Stimulated activated CD8-positive, alpha-beta memory T cell treated with anti-CD3 and anti-CD28 coated beads, Interleukin-12 subunit alpha, Interleukin-12 subunit beta, amount 100 ng/mL, for 4 hours (primary cell): ENCODE results near the gene SPA17.

Experiments used
- DNase-seq: peaks from one replicate; pipeline ENCODE4 v3.0.0-alpha.2; 2020; ENCODE audit warnings: low read depth

SPA17 gene

DNA sequence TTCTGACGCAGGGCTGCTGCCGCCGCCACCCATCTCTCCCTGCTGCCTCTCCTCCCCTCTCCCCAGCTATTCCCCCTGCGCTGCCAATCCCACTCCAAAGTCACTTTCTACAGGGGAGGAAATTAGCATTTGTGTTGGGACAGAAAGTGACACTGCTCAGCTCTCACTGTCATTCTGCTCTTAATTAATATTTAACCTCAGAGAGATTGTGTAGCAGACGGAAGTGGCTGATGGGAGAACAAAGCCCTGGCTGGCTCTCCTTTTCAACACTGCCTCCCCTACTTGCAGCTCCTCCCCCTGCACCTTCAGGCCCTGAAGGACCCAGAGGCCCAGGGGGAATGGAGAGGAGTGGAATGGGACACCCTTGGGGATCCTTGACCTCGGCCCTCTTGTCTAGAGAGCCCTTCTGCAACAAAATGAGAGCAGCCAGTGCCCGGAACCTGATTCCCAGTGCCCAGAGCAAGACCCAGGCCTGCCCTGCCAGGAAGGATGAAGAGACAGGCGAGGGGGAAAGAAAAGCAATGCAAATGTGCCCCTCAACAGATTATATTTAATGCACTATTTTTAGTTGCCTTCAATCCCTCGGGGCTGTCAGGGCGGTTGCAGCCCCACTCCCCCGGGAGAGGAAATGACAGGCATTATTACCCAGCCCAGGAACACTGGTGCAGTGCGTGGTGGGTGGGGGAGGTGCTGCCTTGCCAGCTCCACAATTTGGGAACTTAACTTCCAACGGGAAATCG, 51.4 kb downstream of the SPA17 start:
- no peak for DNase-seq

DNA sequence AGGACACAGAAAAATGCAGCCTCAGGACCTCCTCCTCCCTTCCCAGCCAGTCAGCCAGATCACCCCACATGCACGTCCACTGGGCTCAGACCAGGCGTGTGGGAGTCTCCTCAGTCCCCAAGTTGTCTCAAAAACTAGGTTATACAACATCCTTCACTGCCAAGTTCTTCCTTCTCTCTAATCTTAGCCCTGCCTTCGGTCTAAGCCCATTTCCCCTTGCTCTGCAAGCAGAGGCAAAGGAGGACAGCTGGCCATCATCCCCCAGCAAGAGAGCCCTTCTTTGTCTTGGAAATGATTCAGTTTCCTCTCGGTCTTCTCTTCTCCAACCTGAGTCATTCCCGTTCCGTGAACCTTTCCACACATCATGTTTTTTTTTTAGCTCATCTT, 52.0 kb downstream of the SPA17 start:
- no peak for DNase-seq

DNA sequence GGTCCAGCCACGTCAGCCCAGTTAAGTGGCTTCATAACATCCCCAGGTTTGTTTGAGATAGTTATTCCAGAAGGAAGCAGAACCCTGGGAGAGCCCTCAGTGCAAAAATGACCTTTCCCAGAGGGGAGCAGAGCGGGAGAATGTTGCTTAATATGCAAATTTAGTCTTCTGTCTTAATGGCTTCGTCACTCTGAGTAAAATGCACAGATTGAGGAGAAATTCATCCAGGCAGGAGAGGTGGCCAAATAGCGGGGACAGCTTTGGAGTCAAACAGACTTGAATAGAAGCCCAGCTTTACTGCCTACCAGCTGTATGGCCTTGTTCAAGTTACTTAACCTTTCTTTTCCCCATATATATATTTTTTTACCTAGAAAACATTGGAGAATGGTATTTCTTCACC, 53.8 kb downstream of the SPA17 start:
- DNase-seq, result no peak

DNA sequence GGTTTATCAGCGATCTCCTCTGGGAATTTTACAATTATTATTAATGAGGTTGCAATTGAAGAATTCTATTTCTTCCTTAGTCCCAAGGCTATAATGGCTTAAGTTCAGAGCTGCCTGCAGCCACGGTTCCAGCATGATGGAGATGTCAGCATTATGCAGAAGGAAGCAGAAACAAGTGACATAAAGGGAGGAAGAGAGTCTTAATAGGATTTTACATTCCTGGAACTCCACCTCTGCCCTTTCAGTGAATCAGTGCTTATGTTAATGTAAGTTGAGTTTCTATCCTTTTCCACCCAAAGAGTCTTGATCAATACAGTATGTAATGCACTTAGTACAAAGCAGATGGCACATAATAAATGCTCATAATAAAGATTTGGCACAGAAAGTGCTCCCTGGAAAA, 54.4 kb downstream of the SPA17 start:
- no peak for DNase-seq

DNA sequence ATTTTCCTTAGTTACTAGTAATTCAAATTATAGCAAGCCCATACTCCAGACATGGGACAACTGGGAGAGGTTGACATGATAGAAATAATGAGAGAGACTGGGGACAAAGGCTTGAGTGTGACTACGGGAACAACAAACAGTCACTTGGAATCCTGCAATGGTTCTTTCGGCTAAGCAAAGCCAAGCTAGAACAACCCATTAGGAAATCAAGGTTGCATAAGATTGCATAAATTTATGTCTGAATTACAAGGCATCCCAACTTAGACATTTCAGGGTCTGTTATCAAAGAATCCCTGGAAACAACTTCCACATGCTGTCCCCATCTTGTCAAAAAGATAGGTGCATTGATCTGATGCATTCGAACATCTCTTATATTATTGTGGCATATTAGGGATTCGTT, 55.9 kb downstream of the SPA17 start:
- no peak for DNase-seq

DNA sequence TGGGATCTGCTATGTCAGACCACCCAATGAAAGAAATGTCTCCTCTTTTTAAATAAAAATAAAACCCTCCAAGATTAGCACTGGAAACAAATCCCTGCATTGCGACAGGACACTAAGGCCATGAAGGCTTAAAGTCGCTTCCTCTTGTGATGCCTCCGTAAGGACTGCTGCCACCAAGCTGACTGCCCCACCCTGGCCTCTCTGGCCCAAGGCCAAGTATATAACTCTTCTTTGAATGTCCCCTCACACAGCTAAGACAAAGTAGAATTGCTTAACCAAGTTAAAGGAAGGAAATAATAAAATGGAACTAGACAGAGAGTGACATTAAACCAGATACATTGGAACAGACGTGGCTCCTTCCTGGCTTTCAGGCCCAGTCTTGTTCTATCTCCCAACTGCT, 58.5 kb downstream of the SPA17 start:
- no peak for DNase-seq

DNA sequence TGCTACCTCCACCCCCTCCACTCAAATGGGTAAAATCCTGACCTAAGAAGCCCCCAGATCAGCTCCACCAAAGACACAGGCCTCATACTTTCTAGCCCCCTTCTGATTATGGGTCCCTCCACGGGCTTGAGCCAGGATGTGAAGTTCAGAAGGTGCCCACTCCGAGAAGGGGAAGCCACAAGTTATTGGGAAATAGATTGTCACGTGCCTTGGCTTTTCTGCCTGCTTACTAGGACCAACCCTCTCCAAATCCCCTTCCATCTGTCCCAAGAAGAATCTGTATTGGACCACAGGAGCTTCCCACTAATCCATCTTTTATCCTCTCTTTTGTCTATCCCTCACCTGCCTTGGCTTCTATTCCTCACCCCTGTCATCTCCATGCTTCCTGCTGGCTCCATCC, 63.0 kb downstream of the SPA17 start:
- no peak for DNase-seq

DNA sequence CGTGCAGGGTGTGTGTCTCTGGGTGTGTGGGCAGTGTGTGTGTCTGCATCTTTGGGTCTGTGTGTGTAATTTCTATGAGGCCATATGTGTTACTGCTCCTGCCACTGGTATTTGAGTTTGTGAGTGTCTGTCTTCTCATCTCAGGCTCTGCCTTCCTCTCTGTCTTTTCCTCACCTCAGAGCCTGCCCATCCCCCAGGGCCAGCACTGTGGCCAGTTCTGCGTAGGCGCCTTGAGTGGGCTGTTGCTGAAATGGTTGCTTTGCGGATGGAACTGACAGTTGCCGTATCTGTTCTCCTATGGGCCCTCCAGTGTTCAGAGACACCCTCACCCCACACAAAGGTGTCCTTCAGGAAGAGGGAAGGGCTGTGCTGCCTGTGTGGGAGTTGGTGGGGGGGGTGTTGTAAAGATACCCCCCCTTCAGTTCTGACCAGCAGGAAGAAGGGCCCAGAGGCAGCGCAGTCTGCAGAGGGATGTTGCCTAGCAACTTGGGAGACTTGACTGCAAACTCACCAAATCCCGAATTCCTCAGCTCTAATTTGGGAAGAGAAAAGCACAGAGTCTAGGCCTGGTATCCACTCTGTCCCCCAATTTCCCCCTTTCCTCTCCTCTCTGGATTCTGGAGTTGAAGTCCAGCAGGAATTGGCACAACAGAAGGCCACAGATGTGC, 64.1 kb downstream of the SPA17 start:
- no peak for DNase-seq

DNA sequence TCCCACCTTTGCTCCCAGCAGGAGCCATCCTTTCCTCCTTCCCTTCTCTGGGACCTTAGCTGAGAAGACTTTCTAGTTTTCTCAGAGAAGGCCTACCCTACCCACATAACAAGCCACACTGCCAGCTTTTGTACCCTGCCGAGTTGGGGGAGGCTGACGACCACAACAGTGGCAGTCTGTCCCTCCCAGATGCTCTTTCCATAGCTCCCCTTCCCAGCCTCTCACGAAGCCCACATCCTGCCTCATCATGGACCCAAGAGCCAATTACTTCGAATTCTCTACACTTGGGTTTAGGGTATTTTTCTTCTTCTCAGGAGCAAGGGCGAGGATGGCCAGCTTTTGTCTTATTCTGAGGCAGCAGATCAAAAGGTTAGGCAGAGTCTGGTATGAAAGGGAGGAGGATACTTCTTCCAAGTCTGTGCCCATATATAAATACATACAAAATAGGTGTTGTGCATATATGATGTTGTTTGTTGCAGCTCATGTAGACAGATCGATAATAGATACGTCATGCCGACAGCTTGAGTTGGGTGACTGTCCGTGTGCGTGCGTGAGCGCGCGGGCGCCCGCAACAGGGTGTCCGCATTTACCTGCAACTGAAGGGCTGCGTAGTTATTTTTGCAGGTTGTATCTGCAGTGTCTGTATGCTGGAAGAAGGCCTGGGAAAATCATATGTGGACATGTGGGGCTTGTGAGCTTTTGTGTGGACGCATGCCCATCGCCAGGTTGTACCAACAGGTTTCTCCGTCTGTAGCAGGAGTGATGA, 65.2 kb downstream of the SPA17 start:
- no peak for DNase-seq

DNA sequence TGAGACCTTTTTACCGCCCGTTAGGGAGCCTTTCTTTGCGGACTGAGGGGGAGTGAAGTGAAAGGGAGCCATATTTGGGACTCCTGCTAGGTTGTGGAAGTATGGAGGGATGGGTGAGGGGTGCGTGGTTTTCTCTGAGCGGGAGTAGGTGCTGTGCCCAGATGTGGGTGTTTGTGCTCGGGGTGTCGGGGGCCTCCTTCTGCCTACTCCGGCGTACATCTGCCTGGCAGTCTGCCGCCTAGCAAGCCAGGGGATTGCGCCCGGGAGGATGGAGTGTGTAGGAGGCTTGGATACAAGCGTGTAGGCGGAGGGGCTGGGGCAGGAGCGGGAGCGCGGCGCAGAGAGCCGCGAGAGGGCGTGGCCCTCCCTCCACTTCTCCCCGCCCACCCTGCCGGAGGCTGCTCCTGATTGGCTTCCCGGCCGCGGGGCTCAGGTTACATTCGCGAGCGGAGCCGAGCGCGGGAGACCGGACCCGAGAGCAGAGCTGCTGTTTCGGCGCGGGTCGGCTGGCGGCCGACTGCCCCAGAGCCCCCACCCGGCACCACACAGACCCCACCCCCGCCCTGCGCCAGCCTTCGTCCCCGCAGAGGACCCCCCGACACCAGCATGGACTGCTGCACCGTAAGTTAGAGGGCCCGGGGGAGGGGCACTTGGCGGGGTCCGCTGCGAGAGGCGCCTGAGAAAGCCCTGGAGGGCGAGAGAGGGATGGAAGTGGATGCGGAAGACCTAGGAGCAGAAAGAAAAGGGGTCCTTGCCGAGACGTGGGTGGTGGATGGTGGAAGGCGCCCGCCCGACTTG, 66.0 kb downstream of the SPA17 start, which contains the start of gene NRGN:
Gene NRGN (plus strand): TSS at position 464 of the 798 bp plus-strand sequence. CDS start 143 bp downstream, at position 607.
- peak; percentile 64 for DNase-seq

DNA sequence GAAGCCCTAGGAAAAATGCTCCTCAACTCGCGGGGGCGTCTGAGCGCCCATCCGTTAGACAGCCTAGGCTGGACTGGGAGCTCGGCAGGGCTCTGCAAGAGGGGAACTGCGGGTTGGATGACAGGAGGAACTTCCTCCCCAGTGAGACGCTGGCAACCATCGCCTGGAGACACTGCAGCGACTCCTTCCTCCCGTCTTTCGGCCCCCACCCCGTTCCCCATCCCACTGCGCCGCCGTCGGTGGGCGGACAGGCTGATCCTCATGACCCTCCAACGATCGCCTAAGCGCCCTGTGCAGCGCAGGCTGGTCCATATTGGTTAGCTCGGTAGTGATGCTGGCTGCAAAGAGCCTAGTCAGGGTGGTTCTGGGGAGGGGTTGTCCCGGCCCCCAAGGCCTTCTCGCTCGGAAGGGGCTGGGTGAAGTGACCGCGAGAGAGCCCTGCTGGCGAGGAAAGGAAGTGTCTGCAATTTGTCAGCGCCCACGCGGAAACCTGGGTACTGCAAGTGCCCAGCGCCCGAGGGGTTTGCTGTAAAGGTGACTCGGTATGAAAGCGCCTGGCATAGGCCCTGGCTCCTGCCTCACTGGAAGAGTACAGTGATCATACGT, 66.7 kb downstream of the SPA17 start:
- DNase-seq, result no peak

DNA sequence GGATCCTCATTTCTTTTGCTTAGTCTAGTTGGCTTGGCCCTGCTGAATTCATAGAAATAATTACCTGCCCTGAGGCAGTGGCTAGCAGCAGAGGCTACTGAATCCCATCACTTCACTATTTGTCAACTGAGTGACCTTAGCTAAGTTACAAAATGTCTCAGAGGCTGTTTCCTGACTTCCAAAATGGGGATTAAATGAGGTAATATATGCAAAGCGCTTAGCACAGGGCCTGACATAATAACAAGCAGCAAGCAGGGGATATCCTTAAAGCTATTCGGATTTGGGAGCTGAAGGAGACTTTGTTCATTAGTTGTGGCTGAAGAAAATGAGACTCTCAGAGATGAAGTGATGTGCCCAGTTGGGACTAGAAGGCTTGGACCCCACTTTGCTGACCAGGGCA, 68.9 kb downstream of the SPA17 start:
- DNase-seq, result no peak

DNA sequence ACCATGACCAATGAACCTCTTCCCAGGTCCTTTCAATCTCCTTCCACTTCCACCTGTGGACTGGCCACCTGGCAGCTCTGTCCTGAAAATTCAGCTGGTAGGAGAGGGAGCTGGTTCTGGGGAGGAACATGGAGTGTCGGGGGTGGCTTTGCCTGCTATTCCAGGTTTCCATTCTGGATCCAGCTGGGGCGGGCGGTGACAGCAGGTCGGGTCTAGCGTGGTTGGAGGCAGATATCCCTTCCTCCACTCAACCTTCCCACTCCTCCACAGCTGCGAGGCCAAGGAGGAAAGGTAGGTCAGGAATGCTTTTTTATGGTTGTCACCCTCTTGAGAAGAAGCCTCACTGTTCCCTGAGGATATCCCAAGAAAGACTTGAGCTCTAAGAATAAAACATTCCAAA, 69.3 kb downstream of the SPA17 start:
- no peak for DNase-seq

DNA sequence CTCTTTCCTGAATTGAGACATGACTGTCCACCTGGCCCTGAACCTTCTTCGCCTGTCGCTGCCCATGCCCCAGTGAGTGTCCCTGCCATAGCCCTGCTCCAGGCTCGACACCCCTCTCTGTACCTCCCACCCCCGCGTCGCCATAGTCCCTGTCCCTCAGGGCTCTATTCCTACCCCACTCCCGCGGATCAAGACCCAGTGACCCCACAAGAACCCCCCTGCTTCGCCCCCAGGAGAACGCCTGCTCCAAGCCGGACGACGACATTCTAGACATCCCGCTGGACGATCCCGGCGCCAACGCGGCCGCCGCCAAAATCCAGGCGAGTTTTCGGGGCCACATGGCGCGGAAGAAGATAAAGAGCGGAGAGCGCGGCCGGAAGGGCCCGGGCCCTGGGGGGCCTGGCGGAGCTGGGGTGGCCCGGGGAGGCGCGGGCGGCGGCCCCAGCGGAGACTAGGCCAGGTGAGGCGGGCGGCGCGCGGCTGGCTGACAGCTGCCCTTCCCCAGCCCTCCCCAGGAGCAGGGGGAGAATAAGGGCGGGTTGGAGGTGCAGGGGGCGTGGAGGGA, 71.6 kb downstream of the SPA17 start:
- no peak for DNase-seq

DNA sequence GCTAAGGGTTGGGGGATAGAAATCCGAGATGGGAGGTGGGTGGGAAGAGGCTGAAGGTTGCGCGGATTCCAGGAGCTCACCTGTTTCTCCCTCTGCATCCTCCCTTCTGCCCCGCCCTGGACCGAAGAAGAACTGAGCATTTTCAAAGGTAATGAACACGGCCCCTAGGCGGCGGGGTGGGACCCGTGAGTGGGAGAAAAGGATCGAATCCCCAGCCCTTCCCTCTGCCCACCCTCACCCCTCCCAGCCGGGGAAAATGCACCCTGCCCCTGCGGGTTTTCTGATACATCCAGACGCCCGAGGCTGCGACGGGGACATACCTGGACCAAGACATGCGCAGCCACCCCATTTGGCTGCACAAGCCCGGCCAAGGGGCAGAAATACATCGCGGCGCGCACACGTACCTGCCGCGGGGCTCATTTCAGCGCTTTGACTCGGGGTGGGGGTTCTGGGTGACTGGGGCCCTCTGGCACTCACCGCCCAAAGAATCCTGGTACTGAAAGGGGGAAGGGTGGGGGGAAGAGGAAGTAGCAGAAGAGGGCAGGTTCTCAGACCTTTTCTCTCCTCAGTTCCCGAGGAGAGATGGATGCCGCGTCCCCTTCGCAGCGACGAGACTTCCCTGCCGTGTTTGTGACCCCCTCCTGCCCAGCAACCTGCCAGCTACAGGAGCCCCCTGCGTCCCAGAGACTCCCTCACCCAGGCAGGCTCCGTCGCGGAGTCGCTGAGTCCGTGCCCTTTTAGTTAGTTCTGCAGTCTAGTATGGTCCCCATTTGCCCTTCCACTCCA, 72.3 kb downstream of the SPA17 start:
- no peak for DNase-seq

DNA sequence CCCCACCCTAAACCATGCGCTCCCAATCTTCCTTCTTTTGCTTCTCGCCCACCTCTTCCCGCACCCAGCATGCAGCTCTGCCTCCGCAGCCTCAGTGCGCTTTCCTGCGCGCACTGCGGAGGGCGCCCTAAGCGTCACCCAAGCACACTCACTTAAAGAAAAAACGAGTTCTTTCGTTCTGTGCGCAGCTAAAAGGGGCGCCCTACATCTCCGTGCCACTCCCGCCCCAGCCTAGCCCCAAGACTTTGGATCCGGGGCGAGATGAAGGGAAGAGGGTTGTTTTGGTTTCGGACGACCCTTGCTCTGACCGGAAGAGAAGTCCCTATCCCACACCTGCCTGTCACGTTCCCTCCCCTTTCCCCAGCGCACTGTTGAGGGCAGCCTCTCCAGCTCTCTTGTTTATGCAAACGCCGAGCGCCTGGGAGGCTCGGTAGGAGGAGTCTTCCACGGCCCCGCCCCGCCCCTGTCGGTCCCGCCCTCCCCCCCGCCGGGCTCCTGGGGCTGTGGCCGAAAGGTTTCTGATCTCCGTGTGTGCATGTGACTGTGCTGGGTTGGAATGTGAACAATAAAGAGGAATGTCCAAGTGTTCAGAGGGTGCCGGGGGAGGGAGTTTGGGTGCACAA, 73.0 kb downstream of the SPA17 start:
- DNase-seq, result peak; percentile 62
